Choroid plexus epithelial cell (primary cell): Measurements from ENCODE around the gene PRPF40A.

Source experiments
- DNase-seq: peaks from one replicate; pipeline ENCODE4 v3.0.0-alpha.2; 2010; ENCODE audit warnings: low read depth
- H3K4me3 ChIP-seq: 2 replicates; pipeline ENCODE4 v1.5.1; 2011; ENCODE audit warnings: low read depth, mild to moderate bottlenecking, control low read depth, low read length, moderate library complexity
- CTCF ChIP-seq: conservative IDR thresholded peaks from 2 replicates; pipeline ENCODE4 v1.5.1; 2011; ENCODE audit warnings: low read depth, mild to moderate bottlenecking, control low read depth, inconsistent platforms, low read length, moderate library complexity

Gene PRPF40A

GRCh38 chr2:152620985-152621384, 96.3 kb downstream of the PRPF40A start:
- TF ChIP-seq CTCF, result no peak
- H3K4me3 ChIP-seq, result no peak overlapping the region
- DNase-seq, result no peak

GRCh38 chr2:152620208-152620607, 97.1 kb downstream of the PRPF40A start:
- no peak for TF ChIP-seq CTCF
- H3K4me3 ChIP-seq, result no peak overlapping the region
- no peak for DNase-seq

GRCh38 chr2:152618193-152618564, 99.1 kb downstream of the PRPF40A start:
- TF ChIP-seq CTCF, result no peak
- H3K4me3 ChIP-seq, result no peak overlapping the region

DNA sequence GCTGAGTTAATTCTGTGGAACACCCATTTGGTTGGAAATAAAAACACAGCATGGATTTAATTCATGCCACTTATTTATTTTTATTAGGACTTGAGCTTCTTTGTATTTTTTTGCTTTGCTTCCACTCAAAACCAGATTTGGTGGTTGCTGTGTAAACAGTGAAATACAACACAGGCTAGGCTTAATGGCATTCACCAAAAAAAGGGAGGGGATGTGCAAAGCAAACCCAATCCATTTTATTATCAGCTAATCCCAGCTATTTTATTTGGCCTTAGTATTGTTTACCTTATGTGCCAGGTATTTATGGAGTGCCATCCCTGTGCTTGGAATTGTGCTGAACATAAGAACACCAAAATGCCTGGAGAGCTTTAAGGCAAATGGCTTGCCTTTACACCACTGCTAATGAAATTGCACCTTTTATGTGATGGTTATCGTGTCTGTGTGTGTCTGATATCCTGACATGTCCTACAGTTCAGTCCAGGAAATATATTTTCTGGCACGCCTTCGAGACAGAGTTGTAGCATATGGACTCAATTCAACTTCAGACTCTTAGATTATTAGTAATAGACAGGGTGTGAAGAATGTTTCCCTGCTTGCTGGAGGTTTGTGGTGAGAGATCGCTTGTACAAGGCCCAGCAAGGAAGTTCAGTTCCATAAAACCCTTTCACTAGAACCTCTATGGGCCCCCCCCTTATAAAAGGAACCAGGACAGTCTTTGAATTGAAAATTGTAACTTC, 99.6 kb downstream of the PRPF40A start:
- TF ChIP-seq CTCF, result no peak
- no peak for DNase-seq

More at GRCh38 chr2:152618193-152618564, 99.1 kb downstream of the PRPF40A start:
- no peak for DNase-seq

DNA sequence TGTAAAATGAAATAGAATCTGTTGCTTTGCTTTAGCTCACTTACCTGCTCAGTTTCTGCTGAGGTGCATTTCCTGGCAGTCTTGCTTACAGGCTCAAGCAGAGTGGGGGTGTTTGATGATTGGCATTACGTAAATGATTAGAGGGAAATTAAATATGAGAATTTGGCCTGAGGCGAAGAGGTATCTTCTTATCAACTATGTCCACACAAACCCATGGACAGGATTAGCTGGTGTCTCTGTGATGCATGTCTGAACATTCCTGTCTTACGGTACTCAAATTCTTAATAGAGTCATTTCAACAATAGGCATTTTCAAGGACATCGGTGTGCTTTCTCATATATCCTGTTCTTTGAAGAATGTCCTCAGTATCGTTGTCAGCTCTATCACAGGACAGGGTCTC, 102.1 kb downstream of the PRPF40A start:
- no peak for DNase-seq
- H3K4me3 ChIP-seq, result no peak overlapping the region
- no peak for TF ChIP-seq CTCF

More for the DNA sequence above, 99.6 kb downstream of the PRPF40A start:
- H3K4me3 ChIP-seq, result no peak overlapping the region

DNA sequence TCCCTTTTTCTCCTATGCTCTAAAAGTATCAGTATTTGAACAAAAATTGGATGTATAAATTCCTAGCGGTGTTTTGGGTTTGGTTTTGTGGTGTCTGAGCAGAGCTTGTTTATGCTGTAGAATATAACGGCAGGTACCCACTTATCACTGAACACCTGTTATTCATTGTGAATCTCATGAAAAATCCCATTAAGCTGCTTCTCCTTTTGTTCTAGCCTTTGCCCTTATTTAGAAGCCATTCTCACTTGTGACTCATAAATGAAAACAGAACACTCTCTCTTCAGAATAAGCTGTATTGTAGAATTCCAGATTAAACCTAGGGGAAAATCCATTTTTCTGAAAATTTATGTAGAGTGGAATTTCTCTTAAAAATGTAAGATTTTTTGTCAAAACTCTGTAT, 104.0 kb downstream of the PRPF40A start:
- no peak for DNase-seq
- TF ChIP-seq CTCF, result no peak
- no peak overlapping the region for H3K4me3 ChIP-seq
